PFSK-1 (cell line): ENCODE measurements around the gene APOL5.

ENCODE experiments used
- FOXP2 ChIP-seq: optimal IDR thresholded peaks from 2 replicates; pipeline ENCODE3; 2011; ENCODE audit warnings: borderline replicate concordance, control low read depth, inconsistent platforms; ENCODE audit not compliant: insufficient read depth; ENCODE audit errors: extremely low read length, extremely low read depth
- TAF1 ChIP-seq: IDR thresholded peaks from 2 replicates; pipeline ENCODE4 v1.6.1; 2012; ENCODE audit warnings: low read length, control low read depth, borderline replicate concordance; ENCODE audit not compliant: insufficient read depth
- TF ChIP-seq, protein P1 (sequence below), 2 experiments: IDR thresholded peaks; 2 replicates each; pipeline versions ENCODE4 v1.6.1 to v1.8.0; 2011 to 2012; ENCODE audit warnings: low read depth in 2 of 2, low read length in 2 of 2, control low read depth in 1 of 2, inconsistent platforms in 1 of 2, mild to moderate bottlenecking in 1 of 2, moderate library complexity in 1 of 2; ENCODE audit not compliant: insufficient read depth in 1 of 2

DNA sequence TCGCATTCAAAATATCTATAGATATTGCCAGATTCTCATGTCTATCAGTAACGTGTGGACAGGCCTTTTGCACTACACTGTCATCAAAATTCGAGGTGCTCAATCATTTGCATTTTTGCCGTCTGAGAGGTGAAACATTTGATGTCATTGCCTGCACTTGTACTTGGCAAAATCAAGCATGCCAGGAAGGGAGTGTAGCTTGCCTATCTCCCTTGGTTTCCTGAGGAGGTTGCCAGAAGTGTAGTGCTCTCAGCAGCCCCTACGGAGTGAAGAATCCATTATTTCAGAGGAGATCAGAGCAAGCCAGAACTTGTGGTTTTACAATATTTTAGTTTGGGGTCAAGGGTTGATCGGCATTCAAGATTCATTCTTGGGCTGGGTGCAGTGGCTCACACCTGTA is 30.2 kb upstream of the APOL5 start:
- TF ChIP-seq, protein P1, sequence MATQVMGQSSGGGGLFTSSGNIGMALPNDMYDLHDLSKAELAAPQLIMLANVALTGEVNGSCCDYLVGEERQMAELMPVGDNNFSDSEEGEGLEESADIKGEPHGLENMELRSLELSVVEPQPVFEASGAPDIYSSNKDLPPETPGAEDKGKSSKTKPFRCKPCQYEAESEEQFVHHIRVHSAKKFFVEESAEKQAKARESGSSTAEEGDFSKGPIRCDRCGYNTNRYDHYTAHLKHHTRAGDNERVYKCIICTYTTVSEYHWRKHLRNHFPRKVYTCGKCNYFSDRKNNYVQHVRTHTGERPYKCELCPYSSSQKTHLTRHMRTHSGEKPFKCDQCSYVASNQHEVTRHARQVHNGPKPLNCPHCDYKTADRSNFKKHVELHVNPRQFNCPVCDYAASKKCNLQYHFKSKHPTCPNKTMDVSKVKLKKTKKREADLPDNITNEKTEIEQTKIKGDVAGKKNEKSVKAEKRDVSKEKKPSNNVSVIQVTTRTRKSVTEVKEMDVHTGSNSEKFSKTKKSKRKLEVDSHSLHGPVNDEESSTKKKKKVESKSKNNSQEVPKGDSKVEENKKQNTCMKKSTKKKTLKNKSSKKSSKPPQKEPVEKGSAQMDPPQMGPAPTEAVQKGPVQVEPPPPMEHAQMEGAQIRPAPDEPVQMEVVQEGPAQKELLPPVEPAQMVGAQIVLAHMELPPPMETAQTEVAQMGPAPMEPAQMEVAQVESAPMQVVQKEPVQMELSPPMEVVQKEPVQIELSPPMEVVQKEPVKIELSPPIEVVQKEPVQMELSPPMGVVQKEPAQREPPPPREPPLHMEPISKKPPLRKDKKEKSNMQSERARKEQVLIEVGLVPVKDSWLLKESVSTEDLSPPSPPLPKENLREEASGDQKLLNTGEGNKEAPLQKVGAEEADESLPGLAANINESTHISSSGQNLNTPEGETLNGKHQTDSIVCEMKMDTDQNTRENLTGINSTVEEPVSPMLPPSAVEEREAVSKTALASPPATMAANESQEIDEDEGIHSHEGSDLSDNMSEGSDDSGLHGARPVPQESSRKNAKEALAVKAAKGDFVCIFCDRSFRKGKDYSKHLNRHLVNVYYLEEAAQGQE (IDR thresholded peaks at IDR 0.05; ENCODE audit: insufficient read depth in 1 of 2, low read depth in 2 of 2, low read length in 2 of 2): no peak
- TF ChIP-seq TAF1 (no peak), FOXP2 (no peak)
